Measurements from ENCODE around the gene ZBED1. TPM values are rescaled to one million over a fixed set of nuclear protein-coding genes. Genes with fewer than 3 reads are reported as not detected.
"Not testable (repeated sequence)": the region's sequence is repeated elsewhere in the genome, so short reads cannot be mapped to it uniquely, and the experiment has no call there.

ZBED1 gene
- total and polyA plus RNA-seq, 4 donors = 15.9 to 49.0 (median 26.9) TPM

DNA sequence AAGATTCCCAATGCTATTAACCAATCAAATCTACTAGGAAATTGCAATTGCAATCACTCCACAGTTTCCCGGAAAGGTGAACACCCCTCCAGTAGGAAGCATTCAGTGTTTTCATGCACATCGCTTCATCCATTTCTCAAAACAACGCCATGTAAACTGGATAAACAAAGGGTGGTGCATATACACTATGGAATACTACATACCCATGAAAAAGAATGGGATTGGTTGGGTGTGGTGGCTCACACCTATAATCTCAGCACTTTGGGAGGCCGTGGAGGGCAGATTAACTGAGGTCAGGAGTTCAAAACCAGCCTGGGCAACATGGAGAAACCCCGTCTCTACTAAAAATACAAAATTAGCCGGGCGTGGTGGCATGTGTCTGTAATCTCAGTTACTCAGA, 29.1 kb downstream of the ZBED1 start:
- no peak for TF ChIP-seq EGR1 (IDR thresholded peaks at IDR 0.05; ENCODE audit: low read depth in 2 of 2)
- no peak for TF ChIP-seq ZBTB33 (IDR thresholded peaks at IDR 0.05)
- TF ChIP-seq YY1 (IDR thresholded peaks at IDR 0.05) = no peak
- TF ChIP-seq, protein P1, sequence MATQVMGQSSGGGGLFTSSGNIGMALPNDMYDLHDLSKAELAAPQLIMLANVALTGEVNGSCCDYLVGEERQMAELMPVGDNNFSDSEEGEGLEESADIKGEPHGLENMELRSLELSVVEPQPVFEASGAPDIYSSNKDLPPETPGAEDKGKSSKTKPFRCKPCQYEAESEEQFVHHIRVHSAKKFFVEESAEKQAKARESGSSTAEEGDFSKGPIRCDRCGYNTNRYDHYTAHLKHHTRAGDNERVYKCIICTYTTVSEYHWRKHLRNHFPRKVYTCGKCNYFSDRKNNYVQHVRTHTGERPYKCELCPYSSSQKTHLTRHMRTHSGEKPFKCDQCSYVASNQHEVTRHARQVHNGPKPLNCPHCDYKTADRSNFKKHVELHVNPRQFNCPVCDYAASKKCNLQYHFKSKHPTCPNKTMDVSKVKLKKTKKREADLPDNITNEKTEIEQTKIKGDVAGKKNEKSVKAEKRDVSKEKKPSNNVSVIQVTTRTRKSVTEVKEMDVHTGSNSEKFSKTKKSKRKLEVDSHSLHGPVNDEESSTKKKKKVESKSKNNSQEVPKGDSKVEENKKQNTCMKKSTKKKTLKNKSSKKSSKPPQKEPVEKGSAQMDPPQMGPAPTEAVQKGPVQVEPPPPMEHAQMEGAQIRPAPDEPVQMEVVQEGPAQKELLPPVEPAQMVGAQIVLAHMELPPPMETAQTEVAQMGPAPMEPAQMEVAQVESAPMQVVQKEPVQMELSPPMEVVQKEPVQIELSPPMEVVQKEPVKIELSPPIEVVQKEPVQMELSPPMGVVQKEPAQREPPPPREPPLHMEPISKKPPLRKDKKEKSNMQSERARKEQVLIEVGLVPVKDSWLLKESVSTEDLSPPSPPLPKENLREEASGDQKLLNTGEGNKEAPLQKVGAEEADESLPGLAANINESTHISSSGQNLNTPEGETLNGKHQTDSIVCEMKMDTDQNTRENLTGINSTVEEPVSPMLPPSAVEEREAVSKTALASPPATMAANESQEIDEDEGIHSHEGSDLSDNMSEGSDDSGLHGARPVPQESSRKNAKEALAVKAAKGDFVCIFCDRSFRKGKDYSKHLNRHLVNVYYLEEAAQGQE (IDR thresholded peaks at IDR 0.05) = no peak
- no peak for TF ChIP-seq HNF4G (IDR thresholded peaks at IDR 0.05)
- TF ChIP-seq TAF1 (conservative IDR thresholded peaks at IDR 0.05) = no peak
- no peak for TF ChIP-seq GABPA (IDR thresholded peaks at IDR 0.05 in 1 of 2, conservative IDR thresholded peaks at IDR 0.05 in 1 of 2)
- TF ChIP-seq RXRA (IDR thresholded peaks at IDR 0.05) = no peak
- TF ChIP-seq MAX (IDR thresholded peaks at IDR 0.05) = no peak
- no peak for TF ChIP-seq RAD21 (IDR thresholded peaks at IDR 0.05)
- TF ChIP-seq JUND (IDR thresholded peaks at IDR 0.05) = no peak
- no peak for TF ChIP-seq SP1 (IDR thresholded peaks at IDR 0.05)
- no peak for TF ChIP-seq FOXA1 (IDR thresholded peaks at IDR 0.05)
- TF ChIP-seq FOXA2 (IDR thresholded peaks at IDR 0.05) = no peak
- TF ChIP-seq NR2F2 (IDR thresholded peaks at IDR 0.05) = no peak
- TF ChIP-seq, protein P2, sequence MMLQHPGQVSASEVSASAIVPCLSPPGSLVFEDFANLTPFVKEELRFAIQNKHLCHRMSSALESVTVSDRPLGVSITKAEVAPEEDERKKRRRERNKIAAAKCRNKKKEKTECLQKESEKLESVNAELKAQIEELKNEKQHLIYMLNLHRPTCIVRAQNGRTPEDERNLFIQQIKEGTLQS (IDR thresholded peaks at IDR 0.05) = no peak
- no peak for TF ChIP-seq HNF4A (conservative IDR thresholded peaks at IDR 0.05)
- TF ChIP-seq, protein P3, sequence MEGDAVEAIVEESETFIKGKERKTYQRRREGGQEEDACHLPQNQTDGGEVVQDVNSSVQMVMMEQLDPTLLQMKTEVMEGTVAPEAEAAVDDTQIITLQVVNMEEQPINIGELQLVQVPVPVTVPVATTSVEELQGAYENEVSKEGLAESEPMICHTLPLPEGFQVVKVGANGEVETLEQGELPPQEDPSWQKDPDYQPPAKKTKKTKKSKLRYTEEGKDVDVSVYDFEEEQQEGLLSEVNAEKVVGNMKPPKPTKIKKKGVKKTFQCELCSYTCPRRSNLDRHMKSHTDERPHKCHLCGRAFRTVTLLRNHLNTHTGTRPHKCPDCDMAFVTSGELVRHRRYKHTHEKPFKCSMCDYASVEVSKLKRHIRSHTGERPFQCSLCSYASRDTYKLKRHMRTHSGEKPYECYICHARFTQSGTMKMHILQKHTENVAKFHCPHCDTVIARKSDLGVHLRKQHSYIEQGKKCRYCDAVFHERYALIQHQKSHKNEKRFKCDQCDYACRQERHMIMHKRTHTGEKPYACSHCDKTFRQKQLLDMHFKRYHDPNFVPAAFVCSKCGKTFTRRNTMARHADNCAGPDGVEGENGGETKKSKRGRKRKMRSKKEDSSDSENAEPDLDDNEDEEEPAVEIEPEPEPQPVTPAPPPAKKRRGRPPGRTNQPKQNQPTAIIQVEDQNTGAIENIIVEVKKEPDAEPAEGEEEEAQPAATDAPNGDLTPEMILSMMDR (IDR thresholded peaks at IDR 0.05; ENCODE audit: low read depth, low read length, missing input control) = no peak
- Histone ChIP-seq H3K27me3 (ENCODE audit: control insufficient read depth in 4 of 4, insufficient read depth in 4 of 4, low read length in 3 of 4) (no peaks in the 10 kb centered on the region), H3K4me1 (ENCODE audit: control insufficient read depth in 4 of 4, insufficient read depth in 4 of 4, low read length in 3 of 4) (peaks cover 0 to 9% (median 5%) of the 10 kb centered on the region in 4 donors), H3K9ac (ENCODE audit: low read depth in 1 of 2, low read length in 2 of 2) (no peak overlapping the region), H3K36me3 (ENCODE audit: control insufficient read depth in 4 of 4, insufficient read depth in 3 of 4, low read depth in 1 of 4, low read length in 3 of 4) (no peaks in the 10 kb centered on the region), H3K4me3 (ENCODE audit: low read depth in 1 of 3, low read length in 3 of 3) (no peak overlapping the region), H3K27ac (ENCODE audit: low read depth in 1 of 2, low read length in 2 of 2) (no peak overlapping the region), H3K9me3 (ENCODE audit: control insufficient read depth in 4 of 4, low read length in 3 of 4) (no peaks in the 10 kb centered on the region)
- no peak for DNase-seq (ENCODE audit: low spot score)
- WGBS = 96% methylated on average over 7 of the region's 7 CpGs

- peaks cover 0 to 12% (median 5%) of the 10 kb centered on the region in 4 donors for H3K4me1 ChIP-seq (ENCODE audit: control insufficient read depth in 4 of 4, insufficient read depth in 4 of 4, low read length in 3 of 4)
- 98% methylated on average over 10 of the region's 10 CpGs for WGBS
- not testable (repeated sequence) for H3K9me3 ChIP-seq (ENCODE audit: control insufficient read depth in 4 of 4, low read length in 3 of 4); DNase-seq (ENCODE audit: low spot score); H3K36me3 ChIP-seq (ENCODE audit: control insufficient read depth in 4 of 4, insufficient read depth in 3 of 4, low read depth in 1 of 4, low read length in 3 of 4); H3K27ac ChIP-seq (ENCODE audit: low read depth in 1 of 2, low read length in 2 of 2); H3K9ac ChIP-seq (ENCODE audit: low read depth in 1 of 2, low read length in 2 of 2); H3K4me3 ChIP-seq (ENCODE audit: low read depth in 1 of 3, low read length in 3 of 3); H3K27me3 ChIP-seq (ENCODE audit: control insufficient read depth in 4 of 4, insufficient read depth in 4 of 4, low read length in 3 of 4)
These were observed 29.6 kb downstream of the ZBED1 start for GRCh38 chrX:2471126-2471525.

DNA sequence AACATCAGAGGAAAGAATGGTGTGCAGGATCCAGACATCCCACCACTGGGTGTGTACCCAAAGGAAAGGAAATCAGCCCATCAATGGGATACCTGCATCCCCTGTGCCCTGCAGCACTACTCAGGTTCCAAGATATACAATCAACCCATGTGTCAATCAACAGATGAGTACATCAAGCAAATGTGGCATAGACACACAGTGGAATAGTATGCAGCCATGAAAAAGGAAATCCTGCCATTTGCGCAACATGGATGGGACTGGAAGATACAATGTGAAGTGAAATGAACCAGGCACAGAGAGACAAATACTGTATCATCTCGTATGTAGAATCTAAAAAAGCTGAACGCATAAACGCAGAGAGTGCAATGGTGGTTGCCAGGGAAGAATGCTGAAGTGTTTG, 30.9 kb downstream of the ZBED1 start:
- not testable (repeated sequence) for H3K36me3 ChIP-seq (ENCODE audit: control insufficient read depth in 4 of 4, insufficient read depth in 3 of 4, low read depth in 1 of 4, low read length in 3 of 4); DNase-seq (ENCODE audit: low spot score); H3K9me3 ChIP-seq (ENCODE audit: control insufficient read depth in 4 of 4, low read length in 3 of 4); H3K4me3 ChIP-seq (ENCODE audit: low read depth in 1 of 3, low read length in 3 of 3); H3K27ac ChIP-seq (ENCODE audit: low read depth in 1 of 2, low read length in 2 of 2); H3K9ac ChIP-seq (ENCODE audit: low read depth in 1 of 2, low read length in 2 of 2); H3K27me3 ChIP-seq (ENCODE audit: control insufficient read depth in 4 of 4, insufficient read depth in 4 of 4, low read length in 3 of 4)
- WGBS = 97% methylated on average over 4 of the region's 4 CpGs
- peaks cover 0 to 12% (median 5%) of the 10 kb centered on the region in 4 donors for H3K4me1 ChIP-seq (ENCODE audit: control insufficient read depth in 4 of 4, insufficient read depth in 4 of 4, low read length in 3 of 4)
